Endothelial cell of umbilical vein (primary cell): ENCODE data around the gene FOLR2. TPM values are rescaled to one million over a fixed set of nuclear protein-coding genes. Genes with fewer than 3 reads are reported as not detected.

Source experiments
- BruUV-seq: library from RNA; stranded (reverse); fragments of 400-500 nt; replicated peaks from 2 replicates; lab custom pipeline; 2021; lab: Mats Ljungman, UMichigan
- CTCF ChIA-PET: fragments of 300-600, 350-600 bp; sonication (Branson Sonifier 250); formaldehyde crosslinking; loops from one replicate; lab custom pipeline; 2021; ENCODE audit warnings: antibody characterized with exemption, inconsistent platforms; lab: Charles Lee
- POLR2A ChIA-PET: fragments of 300-600, 350-600 bp; sonication (Branson Sonifier 250); formaldehyde crosslinking; loops from one replicate; lab custom pipeline; 2021; ENCODE audit warnings: antibody characterized with exemption, inconsistent platforms; lab: Charles Lee
- DNase-seq: peaks from one replicate; pipeline ENCODE4 v3.0.0-alpha.2; 2011; ENCODE audit warnings: low read depth, low spot score
- FAIRE-seq: peaks from 2 replicates; lab custom pipeline; 2011; peaks lifted over from hg19 to GRCh38; lab: Jason Lieb, UNC
- H2AFZ ChIP-seq: 2 replicates; pipeline ENCODE4 v1.6.0; 2012; ENCODE audit warnings: low read depth, low read length, control low read depth, inconsistent platforms
- H3K27ac ChIP-seq: 2 replicates; pipeline ENCODE4 v1.5.1; 2011; ENCODE audit warnings: low read depth, mild to moderate bottlenecking, control low read depth, low read length, moderate library complexity; ENCODE audit not compliant: insufficient read depth
- H3K27me3 ChIP-seq, 2 experiments: 2 replicates each; pipeline versions ENCODE4 v1.6.0 to v1.6.1; 2011; ENCODE audit warnings: low read length in 2 of 2, mixed read lengths in 1 of 2; ENCODE audit not compliant: control insufficient read depth in 2 of 2, insufficient read depth in 2 of 2
- H3K36me3 ChIP-seq, 2 experiments: 2 replicates in 1 of 2; 3 replicates in 1 of 2; pipeline ENCODE4 v1.5.1; 2011; ENCODE audit warnings: low read length in 2 of 2, mild to moderate bottlenecking in 1 of 2, moderate library complexity in 1 of 2; ENCODE audit not compliant: control insufficient read depth in 2 of 2, insufficient read depth in 2 of 2; ENCODE audit errors: extremely low read depth in 1 of 2
- H3K4me1 ChIP-seq: 3 replicates; pipeline ENCODE4 v1.5.1; 2011; ENCODE audit warnings: mild to moderate bottlenecking, low read length; ENCODE audit not compliant: control insufficient read depth, insufficient read depth; ENCODE audit errors: extremely low read depth
- H3K4me2 ChIP-seq: 2 replicates; pipeline ENCODE4 v1.6.1; 2011; ENCODE audit warnings: low read length, control low read depth, mixed read lengths; ENCODE audit not compliant: insufficient read depth
- H3K4me3 ChIP-seq, 3 experiments: fragments of 200-600 bp in 1 of 3; sonication (generic), shearing (Covaris generic) in 1 of 3; replicated peaks in 1 of 3; 2 replicates each; pipeline ENCODE4 v1.5.1; 2011 to 2016; ENCODE audit warnings: control low read depth in 3 of 3, low read length in 3 of 3, mild to moderate bottlenecking in 2 of 3, inconsistent platforms in 1 of 3, low read depth in 1 of 3, moderate library complexity in 1 of 3; ENCODE audit not compliant: insufficient read depth in 1 of 3
- H3K79me2 ChIP-seq: 2 replicates; pipeline ENCODE4 v1.6.0; 2012; ENCODE audit warnings: low read length, inconsistent platforms; ENCODE audit not compliant: control insufficient read depth, insufficient read depth
- H3K9ac ChIP-seq: replicated peaks from 2 replicates; pipeline ENCODE3; 2011; ENCODE audit warnings: low read length, control low read depth; ENCODE audit not compliant: insufficient read depth; ENCODE audit errors: extremely low read depth
- H3K9me1 ChIP-seq: replicated peaks from 3 replicates; pipeline ENCODE4 v1.6.0; 2011; ENCODE audit warnings: mild to moderate bottlenecking, low read length; ENCODE audit not compliant: control insufficient read depth, insufficient read depth; ENCODE audit errors: extremely low read depth
- H3K9me3 ChIP-seq: replicated peaks from 2 replicates; pipeline ENCODE4 v1.5.1; 2012; ENCODE audit warnings: low read length, inconsistent platforms; ENCODE audit not compliant: control insufficient read depth, insufficient read depth
- H4K20me1 ChIP-seq: replicated peaks from 2 replicates; pipeline ENCODE3; 2011; ENCODE audit warnings: mild to moderate bottlenecking, low read length; ENCODE audit not compliant: control insufficient read depth, insufficient read depth; ENCODE audit errors: extremely low read depth
- EZH2 ChIP-seq: IDR thresholded peaks from 2 replicates; pipeline ENCODE4 v1.6.1; 2012; ENCODE audit warnings: borderline replicate concordance, low read depth, mild to moderate bottlenecking, moderate library complexity, low read length, inconsistent platforms; ENCODE audit not compliant: severe bottlenecking
- FOS ChIP-seq: IDR thresholded peaks from 2 replicates; pipeline ENCODE4 v1.6.1; 2011; ENCODE audit warnings: mild to moderate bottlenecking, low read length, moderate library complexity, borderline replicate concordance; ENCODE audit not compliant: insufficient read depth
- GATA2 ChIP-seq: IDR thresholded peaks from 2 replicates; pipeline ENCODE4 v1.7.0; 2011; ENCODE audit warnings: low read depth, mild to moderate bottlenecking, moderate library complexity, mixed read lengths, low read length; ENCODE audit not compliant: insufficient read length, insufficient read depth
- JUN ChIP-seq: IDR thresholded peaks from 2 replicates; pipeline ENCODE4 v1.6.1; 2011; ENCODE audit warnings: borderline replicate concordance, low read depth; ENCODE audit not compliant: insufficient read length, insufficient read depth
- MYC ChIP-seq: IDR thresholded peaks from one replicate; pipeline ENCODE4 v1.6.1; 2011; ENCODE audit warnings: mild to moderate bottlenecking, low read depth, low read length
- POLR2A ChIP-seq: IDR thresholded peaks from 2 replicates; pipeline ENCODE4 v1.6.1; 2012; ENCODE audit warnings: low read depth, mild to moderate bottlenecking, control low read depth, low read length
- POLR2AphosphoS5 ChIP-seq: IDR thresholded peaks from 2 replicates; pipeline ENCODE4 v1.6.1; 2012; ENCODE audit warnings: low read depth, mild to moderate bottlenecking, control low read depth, low read length, moderate library complexity; ENCODE audit not compliant: insufficient read depth
- dilution Hi-C: fragments of 300-500 bp; cut with MboI; formaldehyde crosslinking; loops from one replicate; pipeline ENCODE4 v1.15.0; 2019; ENCODE audit warnings: low sequenced_read_pairs; ENCODE audit not compliant: extremely low pct_ligation_motif_present
- intact Hi-C: fragments of 100-400 bp; cut with micrococcal nuclease; formaldehyde crosslinking; loops from one replicate; pipeline ENCODE4 v1.10.0; 2022
- polyA plus RNA-seq, 4 experiments: library from polyadenylated mRNA; depleted of rRNA in 3 of 4; stranded (reverse) in 3 of 4; unstranded in 1 of 4; fragments of >200 nt; gene quantifications; 2 replicates each; pipeline versions ENCODE4 v1.2.1 to v1.2.3, GENCODE V29; 2011 to 2012; ENCODE audit warnings: missing spikeins in 1 of 4
- total RNA-seq: library from RNA; stranded (reverse); gene quantifications from 2 replicates; pipeline ENCODE4 v1.2.3, GENCODE V29; 2021
- TF ChIP-seq, protein P1 (sequence below): IDR thresholded peaks from 2 replicates; pipeline ENCODE4 v1.6.1; 2011; ENCODE audit not compliant: insufficient read depth, insufficient read length
- TF ChIP-seq, protein P2 (sequence below), 2 donors: IDR thresholded peaks; 1 replicate in 1 of 2; 2 replicates in 1 of 2; pipeline ENCODE4 v1.5.1; 2011; ENCODE audit warnings: low read length in 2 of 2, mild to moderate bottlenecking in 2 of 2, moderate library complexity in 2 of 2, control low read depth in 1 of 2, inconsistent platforms in 1 of 2, low read depth in 1 of 2; ENCODE audit not compliant: insufficient read depth in 1 of 2; ENCODE audit errors: extremely low read depth in 1 of 2

The FOLR2 gene
- total and polyA plus RNA-seq, 2 donors (not counting 3 experiments of a cell fraction or from before 2014, with no cell fraction given) = not detected

DNA sequence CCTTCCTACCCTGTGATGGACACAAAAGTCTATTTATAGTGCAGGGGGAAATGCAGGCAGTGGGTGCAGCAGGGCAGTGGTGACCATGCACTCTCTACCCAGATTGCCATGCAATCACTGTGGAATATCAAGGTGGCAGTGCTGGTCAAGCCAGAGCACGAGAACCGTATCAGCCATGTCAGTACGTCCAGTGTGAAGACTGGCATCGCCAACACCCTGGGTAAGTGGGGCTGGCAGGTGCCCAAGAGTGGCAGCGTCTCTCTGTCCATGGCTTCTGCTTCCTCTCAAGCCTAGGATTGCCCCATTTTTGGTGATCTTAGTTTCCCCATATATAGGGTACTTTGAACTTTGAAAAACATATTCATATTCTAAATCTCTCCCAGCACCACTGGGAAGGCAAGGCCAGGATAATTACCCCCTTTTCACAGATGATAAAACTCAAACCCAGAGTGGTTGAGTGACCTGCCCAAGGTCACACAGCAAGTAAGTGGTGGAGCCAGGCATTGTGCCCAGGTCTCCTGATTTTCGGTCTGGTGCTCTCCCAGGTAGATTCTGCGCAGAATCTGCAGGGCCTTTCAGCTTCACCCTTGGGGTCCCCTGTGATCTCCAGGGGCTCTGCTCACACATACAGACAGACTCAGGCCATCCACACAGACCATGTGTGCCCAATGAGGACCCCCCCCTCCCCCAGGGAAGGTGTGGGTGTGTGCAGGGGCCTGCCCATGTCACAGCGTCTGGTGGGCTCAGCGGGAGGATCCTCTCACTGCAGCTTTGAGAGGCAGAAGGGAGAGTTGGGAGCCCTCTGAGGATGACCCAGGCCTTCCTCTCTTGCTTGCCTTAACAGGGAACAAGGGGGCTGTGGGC lies 15.0 kb downstream of the FOLR2 start:
- intact Hi-C loops = no loop called here

DNA sequence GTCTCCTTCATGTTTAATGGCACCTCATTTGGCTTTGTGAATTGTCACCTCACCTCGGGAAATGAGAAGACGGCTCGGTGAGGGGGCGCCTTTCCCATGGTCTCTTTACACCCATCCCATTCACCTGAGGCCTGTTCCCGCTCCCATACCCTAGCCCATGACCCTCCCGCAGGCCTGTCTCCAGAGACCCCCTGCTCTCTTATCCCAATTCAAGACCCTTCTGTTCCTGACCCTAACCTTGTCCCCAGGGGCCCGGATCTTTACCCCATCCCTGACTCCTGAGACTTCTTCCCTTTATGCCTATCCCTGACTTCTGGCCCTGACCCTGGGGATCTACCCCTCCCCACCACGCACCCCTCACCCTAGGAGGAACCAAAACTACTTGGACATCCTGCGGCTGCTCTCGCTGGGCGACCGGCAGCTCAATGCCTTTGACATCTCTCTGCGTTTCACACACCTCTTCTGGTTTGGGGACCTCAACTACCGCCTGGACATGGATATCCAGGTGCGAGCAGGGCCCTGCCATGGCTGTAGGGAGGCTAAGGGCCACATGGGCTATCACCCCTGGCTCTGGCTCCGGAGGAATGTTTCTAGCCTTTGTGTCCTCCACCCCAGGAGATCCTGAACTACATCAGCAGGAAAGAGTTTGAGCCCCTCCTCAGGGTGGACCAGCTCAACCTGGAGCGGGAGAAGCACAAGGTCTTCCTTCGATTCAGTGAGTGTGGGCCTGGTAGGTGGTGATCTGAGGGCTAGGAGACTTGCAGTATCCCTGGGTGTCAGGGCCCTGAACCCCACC lies 15.9 kb downstream of the FOLR2 start:
- no peak for FAIRE-seq

More for the DNA sequence above, 15.0 kb downstream of the FOLR2 start:
- no peaks in the 10 kb centered on the region for H3K9me1 ChIP-seq
- H3K79me2 ChIP-seq = peaks cover 1% of the 10 kb centered on the region
- CTCF ChIA-PET = no interaction called here
- no peak for FAIRE-seq
- H4K20me1 ChIP-seq = no peaks in the 10 kb centered on the region
- no peak overlapping the region for H3K4me2 ChIP-seq
- peaks cover 14 to 84% of the 10 kb centered on the region in 2 experiments for H3K36me3 ChIP-seq
- DNase-seq = no peak
- H3K4me3 ChIP-seq = no peak overlapping the region
- H3K4me1 ChIP-seq = no peaks in the 10 kb centered on the region
- dilution Hi-C loops = no loop called here
- H3K9ac ChIP-seq = no peak overlapping the region
- no peak overlapping the region for H3K27ac ChIP-seq
- no TSS peak for BruUV-seq
- POLR2A ChIA-PET = no interaction called here
- no peaks in the 10 kb centered on the region for H3K27me3 ChIP-seq
- H2AFZ ChIP-seq = no peak overlapping the region
- no peaks in the 10 kb centered on the region for H3K9me3 ChIP-seq
- TF ChIP-seq, protein P1, sequence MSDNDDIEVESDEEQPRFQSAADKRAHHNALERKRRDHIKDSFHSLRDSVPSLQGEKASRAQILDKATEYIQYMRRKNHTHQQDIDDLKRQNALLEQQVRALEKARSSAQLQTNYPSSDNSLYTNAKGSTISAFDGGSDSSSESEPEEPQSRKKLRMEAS = no peak
- TF ChIP-seq MYC (no peak), JUN (no peak), GATA2 (no peak), POLR2A (no peak), FOS (no peak), POLR2AphosphoS5 (no peak)

More for the DNA sequence above, 15.9 kb downstream of the FOLR2 start:
- ChIA-PET CTCF (no interaction called here), POLR2A (no interaction called here)
- dilution Hi-C loops = no loop called here
- no peak overlapping the region for H3K9ac ChIP-seq
- no peaks in the 10 kb centered on the region for H3K9me3 ChIP-seq
- no peaks in the 10 kb centered on the region for H3K27me3 ChIP-seq
- H3K79me2 ChIP-seq = no peaks in the 10 kb centered on the region
- H3K36me3 ChIP-seq = peaks cover 17 to 86% of the 10 kb centered on the region in 2 experiments
- H3K27ac ChIP-seq = no peak overlapping the region
- H3K4me2 ChIP-seq = no peak overlapping the region
- no peaks in the 10 kb centered on the region for H4K20me1 ChIP-seq
- no peak for DNase-seq
- no peaks in the 10 kb centered on the region for H3K4me1 ChIP-seq
- BruUV-seq = TSS peak; percentile 4
- TF ChIP-seq JUN = no peak
- TF ChIP-seq, protein P1 = no peak
- no peak for TF ChIP-seq POLR2A
- no peak for TF ChIP-seq POLR2AphosphoS5
- TF ChIP-seq FOS = no peak
- no peak for TF ChIP-seq GATA2
- no peak for TF ChIP-seq EZH2
- no peak for TF ChIP-seq MYC
- TF ChIP-seq, protein P2, sequence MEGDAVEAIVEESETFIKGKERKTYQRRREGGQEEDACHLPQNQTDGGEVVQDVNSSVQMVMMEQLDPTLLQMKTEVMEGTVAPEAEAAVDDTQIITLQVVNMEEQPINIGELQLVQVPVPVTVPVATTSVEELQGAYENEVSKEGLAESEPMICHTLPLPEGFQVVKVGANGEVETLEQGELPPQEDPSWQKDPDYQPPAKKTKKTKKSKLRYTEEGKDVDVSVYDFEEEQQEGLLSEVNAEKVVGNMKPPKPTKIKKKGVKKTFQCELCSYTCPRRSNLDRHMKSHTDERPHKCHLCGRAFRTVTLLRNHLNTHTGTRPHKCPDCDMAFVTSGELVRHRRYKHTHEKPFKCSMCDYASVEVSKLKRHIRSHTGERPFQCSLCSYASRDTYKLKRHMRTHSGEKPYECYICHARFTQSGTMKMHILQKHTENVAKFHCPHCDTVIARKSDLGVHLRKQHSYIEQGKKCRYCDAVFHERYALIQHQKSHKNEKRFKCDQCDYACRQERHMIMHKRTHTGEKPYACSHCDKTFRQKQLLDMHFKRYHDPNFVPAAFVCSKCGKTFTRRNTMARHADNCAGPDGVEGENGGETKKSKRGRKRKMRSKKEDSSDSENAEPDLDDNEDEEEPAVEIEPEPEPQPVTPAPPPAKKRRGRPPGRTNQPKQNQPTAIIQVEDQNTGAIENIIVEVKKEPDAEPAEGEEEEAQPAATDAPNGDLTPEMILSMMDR (IDR thresholded peaks at IDR 0.05; ENCODE audit: extremely low read depth in 1 of 2, insufficient read depth in 1 of 2, low read depth in 1 of 2, low read length in 2 of 2) = no peak
- H2AFZ ChIP-seq = no peak overlapping the region
- no peak overlapping the region for H3K4me3 ChIP-seq
- intact Hi-C loops = no loop called here
- no peaks in the 10 kb centered on the region for H3K9me1 ChIP-seq
